ENCODE measurements around the gene AEBP1.
A peak's percentile ranks its signal among the peaks of the same experiment; 100 is the strongest.

The AEBP1 gene

GRCh38 chr7:44103566-44103922 lies 601 bp upstream of the AEBP1 start:
- DNase-seq (ENCODE audit: extremely low read depth, low read depth) = no peak
- TF ChIP-seq CTCF (IDR thresholded peaks at IDR 0.05; ENCODE audit: low read depth, low read length) = no peak

- no peak for DNase-seq (ENCODE audit: extremely low read depth, low read depth)
- TF ChIP-seq CTCF (IDR thresholded peaks at IDR 0.05; ENCODE audit: low read depth, low read length) = peak; percentile 14
Observed at GRCh38 chr7:44104860-44105771, 971 bp downstream of the AEBP1 start.

GRCh38 chr7:44105832-44106231 lies 1.7 kb downstream of the AEBP1 start:
- TF ChIP-seq CTCF (IDR thresholded peaks at IDR 0.05; ENCODE audit: low read depth, low read length) = no peak
- no peak for DNase-seq (ENCODE audit: extremely low read depth, low read depth)

GRCh38 chr7:44106311-44107065 lies 2.3 kb downstream of the AEBP1 start:
- TF ChIP-seq CTCF (IDR thresholded peaks at IDR 0.05; ENCODE audit: low read depth, low read length) = no peak
- no peak for DNase-seq (ENCODE audit: extremely low read depth, low read depth)

- no peak for TF ChIP-seq CTCF (IDR thresholded peaks at IDR 0.05; ENCODE audit: low read depth, low read length)
Observed at GRCh38 chr7:44107116-44107960, 3.2 kb downstream of the AEBP1 start.

GRCh38 chr7:44107961-44108767 lies 4.0 kb downstream of the AEBP1 start:
- TF ChIP-seq CTCF (IDR thresholded peaks at IDR 0.05; ENCODE audit: low read depth, low read length) = no peak
- no peak for DNase-seq (ENCODE audit: extremely low read depth, low read depth)

More at GRCh38 chr7:44107116-44107960, 3.2 kb downstream of the AEBP1 start:
- DNase-seq (ENCODE audit: extremely low read depth, low read depth) = no peak

Data from AG09319 (cell line).